K562 (cell line): ENCODE data around the gene PSMD9. TPM values are rescaled to one million over a fixed set of nuclear protein-coding genes. Genes with fewer than 3 reads are reported as not detected.

Experiments used
- ATAC-seq: fragments of 200-7000 bp; cut with Tn5 transposase; 3 replicates; pipeline ENCODE4 v1.9.1; 2020; ENCODE audit warnings: moderate library complexity
- BruUV-seq: library from RNA; stranded (reverse); fragments of 400-500 nt; replicated peaks from 2 replicates; lab custom pipeline; 2021; lab: Mats Ljungman, UMichigan
- CTCF ChIA-PET: fragments of 300-600 bp; formaldehyde crosslinking; extraction: SDS; loops from one replicate; lab custom pipeline; 2021; ENCODE audit warnings: low intra/inter-chr PET ratio; lab: Yijun Ruan, JAX
- POLR2A ChIA-PET: fragments of 300-600, 350-650 bp; sonication (Branson Sonifier 250); formaldehyde crosslinking; extraction: SDS; loops from one replicate; lab custom pipeline; 2021; ENCODE audit warnings: antibody characterized with exemption, inconsistent platforms; lab: Yijun Ruan, JAX
- DNase-seq, 4 experiments: peaks; one replicate each; pipeline versions ENCODE4 v3.0.0 to v3.0.0-alpha.2; 2011 to 2018; ENCODE audit warnings: low spot score in 3 of 4, mixed read lengths in 3 of 4; ENCODE audit errors: extremely low read depth in 1 of 4
- FAIRE-seq: peaks from 2 replicates; lab custom pipeline; 2011; peaks lifted over from hg19 to GRCh38; lab: Jason Lieb, UNC
- H2AFZ ChIP-seq: 2 replicates; pipeline ENCODE4 v1.6.0; 2011; ENCODE audit warnings: low read depth, low read length, control low read depth, inconsistent platforms
- H3K27ac ChIP-seq: fragments of 200-600 bp; 3 replicates; pipeline ENCODE4 v1.8.0; 2011; ENCODE audit warnings: low read depth, mild to moderate bottlenecking, control low read depth, inconsistent platforms, low read length, moderate library complexity, mixed read lengths; ENCODE audit errors: extremely low read depth
- H3K27me3 ChIP-seq, 2 experiments: fragments of 300-600 bp in 1 of 2; 2 replicates in 1 of 2; 3 replicates in 1 of 2; pipeline versions ENCODE4 v1.6.0 to v1.8.0; 2011; ENCODE audit warnings: inconsistent platforms in 2 of 2, low read length in 2 of 2, mild to moderate bottlenecking in 1 of 2, mixed read lengths in 1 of 2, moderate library complexity in 1 of 2; ENCODE audit not compliant: control insufficient read depth in 2 of 2, insufficient read depth in 2 of 2
- H3K36me3 ChIP-seq: fragments of 300-600 bp; 3 replicates; pipeline ENCODE4 v1.8.0; 2011; ENCODE audit warnings: mild to moderate bottlenecking, low read length, inconsistent platforms; ENCODE audit not compliant: control insufficient read depth, insufficient read depth
- H3K4me1 ChIP-seq, 2 experiments: fragments of 200-600 bp in 1 of 2; replicated peaks in 1 of 2; 2 replicates in 1 of 2; 3 replicates in 1 of 2; pipeline versions ENCODE4 v1.5.1 to v1.8.0; 2011; ENCODE audit warnings: inconsistent platforms in 2 of 2, low read length in 2 of 2, mild to moderate bottlenecking in 1 of 2, mixed read lengths in 1 of 2, moderate library complexity in 1 of 2; ENCODE audit not compliant: control insufficient read depth in 2 of 2, insufficient read depth in 2 of 2
- H3K4me2 ChIP-seq: 2 replicates; pipeline ENCODE4 v1.6.1; 2011; ENCODE audit warnings: low read length, control low read depth, inconsistent platforms, mixed read lengths; ENCODE audit not compliant: insufficient read depth
- H3K4me3 ChIP-seq: fragments of 200-600 bp; sonication (generic), shearing (Covaris generic); 2 replicates; pipeline ENCODE4 v1.5.1; 2016; ENCODE audit warnings: control low read depth, inconsistent platforms
- H3K79me2 ChIP-seq: fragments of 200-600 bp; 3 replicates; pipeline ENCODE4 v1.8.0; 2011; ENCODE audit warnings: low read length, inconsistent platforms; ENCODE audit not compliant: control insufficient read depth, insufficient read depth
- H3K9ac ChIP-seq, 2 experiments: 2 replicates each; pipeline versions ENCODE4 v1.6.0 to v1.6.1; 2011; ENCODE audit warnings: low read depth in 2 of 2, low read length in 2 of 2, control low read depth in 1 of 2, inconsistent platforms in 1 of 2, mild to moderate bottlenecking in 1 of 2, mixed read lengths in 1 of 2; ENCODE audit not compliant: insufficient read depth in 1 of 2
- H3K9me1 ChIP-seq: one replicate; pipeline ENCODE4 v1.6.0; 2011; ENCODE audit warnings: inconsistent platforms, mild to moderate bottlenecking, low read length, moderate library complexity; ENCODE audit not compliant: control insufficient read depth, insufficient read depth
- H3K9me3 ChIP-seq: replicated peaks from 2 replicates; pipeline ENCODE4 v1.5.1; 2011; ENCODE audit warnings: low read depth, low read length, inconsistent platforms; ENCODE audit not compliant: control insufficient read depth, insufficient read depth
- H4K20me1 ChIP-seq: replicated peaks from 2 replicates; pipeline ENCODE4 v1.6.1; 2011; ENCODE audit warnings: low read length, inconsistent platforms, mixed read lengths; ENCODE audit not compliant: control insufficient read depth, insufficient read depth
- CBX3 ChIP-seq, 2 experiments: IDR thresholded peaks; 1 replicate in 1 of 2; 2 replicates in 1 of 2; pipeline ENCODE4 v1.6.1; 2012; ENCODE audit warnings: inconsistent platforms in 2 of 2, low read length in 2 of 2, borderline replicate concordance in 1 of 2, control low read depth in 1 of 2
- NFRKB ChIP-seq: fragments of 450-650 bp; IDR thresholded peaks from 2 replicates; pipeline ENCODE4 v1.6.1; 2016; ENCODE audit warnings: low read depth
- RBM25 ChIP-seq: fragments of 200-400 bp; formaldehyde crosslinking; IDR thresholded peaks from 2 replicates; pipeline ENCODE4 v1.6.1; 2018; ENCODE audit warnings: low read length, low read depth, moderate library complexity; ENCODE audit not compliant: severe bottlenecking
- SMAD4 ChIP-seq: fragments of 250-450 bp; sonication (Bioruptor Pico); conservative IDR thresholded peaks from 2 replicates; pipeline ENCODE4 v1.8.0; 2021; ENCODE audit warnings: inconsistent platforms, mild to moderate bottlenecking, moderate library complexity
- STAT5B ChIP-seq: fragments of 250-450 bp; sonication (Bioruptor Pico); IDR thresholded peaks from 2 replicates; pipeline ENCODE4 v1.8.0; 2021; ENCODE audit warnings: mild to moderate bottlenecking, inconsistent platforms
- ZNF507 ChIP-seq: conservative IDR thresholded peaks from 2 replicates; pipeline ENCODE4 v1.6.1; 2017; ENCODE audit warnings: missing genetic modification characterization, missing compliant biosample characterization
- ZNF592 ChIP-seq: fragments of 450-650 bp; IDR thresholded peaks from 2 replicates; pipeline ENCODE4 v1.6.1; 2017; ENCODE audit warnings: antibody characterized with exemption, mild to moderate bottlenecking
- WGBS: fragments of 100-300 bp; shearing (Covaris generic); methylation state at CpG from one replicate; pipeline ENCODE4 v1.1.6; 2016; ENCODE audit warnings: low coverage, mixed read lengths; ENCODE audit not compliant: insufficient coverage; ENCODE audit errors: missing lambda C conversion rate; 5-methylcytosine and 5-hydroxymethylcytosine counted together
- in situ Hi-C: fragments of 300-500 bp; cut with MboI; formaldehyde crosslinking; loops from 4 replicates; pipeline ENCODE4 v1.15.0; 2018; ENCODE audit warnings: inconsistent platforms, mixed read lengths
- intact Hi-C: fragments of 100-400 bp; cut with micrococcal nuclease; formaldehyde crosslinking; loops from 2 replicates; pipeline ENCODE4 v1.14.2; 2022
- polyA plus RNA-seq, 8 experiments: library from polyadenylated mRNA; depleted of rRNA in 4 of 8; stranded (reverse) in 5 of 8; unstranded in 3 of 8; fragments of >200 nt; fragmentation: Nextera tagmentation in 2 of 8; fragmentation: Illumina TruSeq in 1 of 8; extraction: Ambion mirVana in 2 of 8; extraction: Trizol in 1 of 8; gene quantifications; 2 replicates each; pipeline versions ENCODE4 v1.2.1 to v1.2.3, GENCODE V29; 2011 to 2014; ENCODE audit warnings: inconsistent platforms in 1 of 8, missing spikeins in 1 of 8
- total RNA-seq, 7 experiments: library from RNA; depleted of rRNA in 6 of 7; stranded (reverse); fragments of >200 nt in 6 of 7; fragmentation: Illumina TruSeq in 2 of 7; extraction: Trizol in 2 of 7; gene quantifications; 2 replicates each; pipeline versions ENCODE4 v1.2.1 to v1.2.3, GENCODE V29; 2011 to 2021; ENCODE audit warnings: low replicate concordance in 1 of 7

The PSMD9 gene
- total and polyA plus RNA-seq, 9 of the 15 experiments (the other 6 are each of a cell fraction or from before 2014, with no cell fraction given): 12.2 to 143 (median 61.3) TPM

DNA sequence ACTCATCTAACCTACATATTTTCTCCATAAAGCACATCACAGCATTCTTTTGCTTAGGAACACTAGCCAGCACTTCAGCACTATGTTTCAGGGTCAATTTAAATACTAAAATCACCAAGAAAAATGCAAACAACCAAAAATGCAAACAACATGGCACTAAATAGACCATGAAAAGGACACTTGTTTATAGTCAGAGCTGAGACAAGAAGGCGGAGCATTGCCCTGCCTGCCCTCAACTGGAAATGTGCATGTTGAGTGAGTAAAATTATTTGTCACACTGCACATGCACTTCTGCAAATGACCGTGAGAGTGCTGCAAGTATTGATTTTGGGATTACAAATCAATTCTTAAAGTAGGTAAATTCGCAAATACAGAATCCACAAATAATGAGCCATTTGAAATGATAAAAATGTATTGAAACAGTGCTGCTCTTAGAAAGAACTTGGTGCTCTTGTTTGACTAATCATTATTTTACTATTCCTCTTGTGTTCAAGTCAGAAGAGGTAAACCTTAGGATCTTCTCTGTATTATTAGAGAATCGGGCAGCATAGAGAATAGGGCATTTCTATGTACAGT, 64.6 kb downstream of the PSMD9 start:
- FAIRE-seq (no peak), DNase-seq (no peak), ATAC-seq (no peak)
- H3K9ac ChIP-seq: no peak overlapping the region
- H3K4me1 ChIP-seq: no peaks in the 10 kb centered on the region
- ChIA-PET CTCF (no interaction called here), POLR2A (no interaction called here)
- no peaks in the 10 kb centered on the region for H3K27me3 ChIP-seq
- no peak overlapping the region for H2AFZ ChIP-seq
- no peak overlapping the region for H3K27ac ChIP-seq
- 76% methylated on average over 4 of the region's 4 CpGs for WGBS
- no peaks in the 10 kb centered on the region for H3K9me1 ChIP-seq
- TF ChIP-seq SMAD4: no peak
- 0 out of 2 replicates have a peak, but pooled peaks have one; percentile 18 for TF ChIP-seq ZNF507 (tag)
- 0 out of 3 replicates have a peak, but pooled peaks of 1 of the 2 experiments have one; percentile 22 for TF ChIP-seq CBX3 (IDR thresholded peaks at IDR 0.05; ENCODE audit: borderline replicate concordance in 1 of 2, low read length in 2 of 2)
- no peak for TF ChIP-seq NFRKB
- no peak for TF ChIP-seq ZNF592
- no peak for TF ChIP-seq STAT5B (CRISPR knock-in tag)
- TF ChIP-seq RBM25: peak; percentile 79
- H4K20me1 ChIP-seq: no peaks in the 10 kb centered on the region
- in situ Hi-C loops: no loop called here
- no peak overlapping the region for H3K4me2 ChIP-seq
- H3K9me3 ChIP-seq: no peaks in the 10 kb centered on the region
- no peak overlapping the region for H3K4me3 ChIP-seq
- BruUV-seq: no TSS peak
- intact Hi-C loops: no loop called here
- H3K79me2 ChIP-seq: no peaks in the 10 kb centered on the region
- peaks cover 12% of the 10 kb centered on the region for H3K36me3 ChIP-seq
